ENCODE measurements around the gene PDGFD.

PDGFD gene

GRCh38 chr11:103897160-103897936 is 266.6 kb downstream of the PDGFD start:
- no peak for DNase-seq (ENCODE audit: extremely low read depth, low read depth)

GRCh38 chr11:103895106-103895505 is 268.8 kb downstream of the PDGFD start:
- no peak for TF ChIP-seq CTCF (IDR thresholded peaks at IDR 0.05; ENCODE audit: low read depth, low read length)
- DNase-seq (ENCODE audit: extremely low read depth, low read depth): no peak

More at GRCh38 chr11:103897160-103897936, 266.6 kb downstream of the PDGFD start:
- no peak for TF ChIP-seq CTCF (IDR thresholded peaks at IDR 0.05; ENCODE audit: low read depth, low read length)

- no peak for DNase-seq (ENCODE audit: extremely low read depth, low read depth)
- no peak for TF ChIP-seq CTCF (IDR thresholded peaks at IDR 0.05; ENCODE audit: low read depth, low read length)
Measured at GRCh38 chr11:103894673-103895072, 269.3 kb downstream of the PDGFD start.

- DNase-seq (ENCODE audit: extremely low read depth, low read depth): no peak
- no peak for TF ChIP-seq CTCF (IDR thresholded peaks at IDR 0.05; ENCODE audit: low read depth, low read length)
Measured at GRCh38 chr11:103894034-103894433, 269.9 kb downstream of the PDGFD start.

GRCh38 chr11:103893371-103893770 is 270.6 kb downstream of the PDGFD start:
- DNase-seq (ENCODE audit: extremely low read depth, low read depth): no peak

GRCh38 chr11:103892603-103893002 is 271.3 kb downstream of the PDGFD start:
- no peak for DNase-seq (ENCODE audit: extremely low read depth, low read depth)

More at GRCh38 chr11:103893371-103893770, 270.6 kb downstream of the PDGFD start:
- TF ChIP-seq CTCF (IDR thresholded peaks at IDR 0.05; ENCODE audit: low read depth, low read length): no peak

More at GRCh38 chr11:103892603-103893002, 271.3 kb downstream of the PDGFD start:
- no peak for TF ChIP-seq CTCF (IDR thresholded peaks at IDR 0.05; ENCODE audit: low read depth, low read length)
